HepG2 (cell line): ENCODE measurements around the gene CASP4. TPM values are rescaled to one million over a fixed set of nuclear protein-coding genes. Genes with fewer than 3 reads are reported as not detected.

Experiments used
- GTF3A ChIP-seq: sonication (generic); formaldehyde crosslinking; conservative IDR thresholded peaks from 2 replicates; pipeline ENCODE4 v1.4.0; 2020; ENCODE audit warnings: mild to moderate bottlenecking, missing genetic modification reagents
- HIVEP1 ChIP-seq: sonication (generic); formaldehyde crosslinking; IDR thresholded peaks from 2 replicates; pipeline ENCODE4 v1.4.0; 2020; ENCODE audit warnings: mild to moderate bottlenecking, missing genetic modification reagents
- HOXD1 ChIP-seq: sonication (generic); formaldehyde crosslinking; IDR thresholded peaks from 2 replicates; pipeline ENCODE4 v1.5.0; 2020; ENCODE audit warnings: missing genetic modification reagents
- KLF6 ChIP-seq: IDR thresholded peaks from 2 replicates; pipeline ENCODE4 v1.8.0; 2016; ENCODE audit warnings: missing biosample characterization, missing genetic modification reagents
- MAFK ChIP-seq, 2 experiments: IDR thresholded peaks in 1 of 2; conservative IDR thresholded peaks in 1 of 2; 2 replicates each; pipeline ENCODE4 v1.6.1; 2011; ENCODE audit warnings: improper control_type of control experiment in 2 of 2, low read length in 2 of 2
- NFATC3 ChIP-seq: sonication (generic); formaldehyde crosslinking; IDR thresholded peaks from 2 replicates; pipeline ENCODE4 v1.5.1; 2020; ENCODE audit warnings: mild to moderate bottlenecking, missing genetic modification reagents
- NFIB ChIP-seq: sonication (generic); formaldehyde crosslinking; IDR thresholded peaks from 2 replicates; pipeline ENCODE4 v1.9.0; 2021; ENCODE audit warnings: missing genetic modification reagents, mild to moderate bottlenecking, borderline replicate concordance
- NRL ChIP-seq: sonication (generic); formaldehyde crosslinking; IDR thresholded peaks from 2 replicates; pipeline ENCODE4 v1.5.0; 2020; ENCODE audit warnings: missing genetic modification reagents, mild to moderate bottlenecking, moderate library complexity, borderline replicate concordance
- SNAI1 ChIP-seq: sonication (generic); formaldehyde crosslinking; IDR thresholded peaks from 2 replicates; pipeline ENCODE4 v1.5.0; 2020; ENCODE audit warnings: mild to moderate bottlenecking, missing genetic modification reagents, borderline replicate concordance
- SP4 ChIP-seq: sonication (generic); formaldehyde crosslinking; IDR thresholded peaks from 2 replicates; pipeline ENCODE4 v1.8.1; 2023; ENCODE audit warnings: mild to moderate bottlenecking, missing genetic modification reagents
- TCF7 ChIP-seq: sonication (generic); IDR thresholded peaks from 2 replicates; pipeline ENCODE4 v1.6.1; 2016; ENCODE audit warnings: antibody characterized with exemption, low read depth
- YEATS4 ChIP-seq: sonication (generic); formaldehyde crosslinking; IDR thresholded peaks from 2 replicates; pipeline ENCODE4 v1.4.0; 2020; ENCODE audit warnings: missing genetic modification reagents, borderline replicate concordance
- ZKSCAN8 ChIP-seq: IDR thresholded peaks from 2 replicates; pipeline ENCODE4 v1.6.1; 2016; ENCODE audit warnings: borderline replicate concordance, missing genetic modification reagents, missing compliant biosample characterization
- ZNF441 ChIP-seq: sonication (generic); formaldehyde crosslinking; IDR thresholded peaks from 2 replicates; pipeline ENCODE4 v1.7.0; 2021; ENCODE audit warnings: missing genetic modification reagents, borderline replicate concordance
- ZNF549 ChIP-seq: sonication (generic); formaldehyde crosslinking; IDR thresholded peaks from 2 replicates; pipeline ENCODE4 v1.5.0; 2020; ENCODE audit warnings: missing genetic modification reagents
- ZNF777 ChIP-seq: sonication (generic); formaldehyde crosslinking; IDR thresholded peaks from 2 replicates; pipeline ENCODE4 v1.4.0; 2020; ENCODE audit warnings: missing genetic modification reagents
- polyA plus RNA-seq, 8 experiments: library from polyadenylated mRNA; depleted of rRNA in 3 of 8; stranded (reverse) in 7 of 8; unstranded in 1 of 8; fragments of >200 nt; fragmentation: Illumina TruSeq in 4 of 8; extraction: Trizol in 4 of 8; gene quantifications; 2 replicates each; pipeline versions ENCODE4 v1.2.1 to v1.2.3, GENCODE V29; 2011 to 2016; ENCODE audit warnings: low read depth in 4 of 8, missing spikeins in 1 of 8, mixed read lengths in 1 of 8; ENCODE audit not compliant: insufficient read depth in 1 of 8
- total RNA-seq, 5 experiments: library from RNA; depleted of rRNA; stranded (reverse); fragments of >200 nt; fragmentation: Illumina TruSeq; extraction: Trizol; gene quantifications; 2 replicates each; pipeline ENCODE4 v1.2.3, GENCODE V29; 2016; ENCODE audit warnings: low read depth in 1 of 5
- TF ChIP-seq, protein P1 (sequence below): sonication (generic); formaldehyde crosslinking; IDR thresholded peaks from 2 replicates; pipeline ENCODE4 v1.9.0; 2021; ENCODE audit warnings: mild to moderate bottlenecking, missing genetic modification reagents
- TF ChIP-seq, protein P2 (sequence below): sonication (generic); formaldehyde crosslinking; IDR thresholded peaks from 2 replicates; pipeline ENCODE4 v1.8.1; 2023; ENCODE audit warnings: mild to moderate bottlenecking, inconsistent platforms, moderate library complexity, missing genetic modification reagents, borderline replicate concordance
- TF ChIP-seq, protein P3 (sequence below), 2 experiments: sonication (generic) in 1 of 2; formaldehyde crosslinking in 1 of 2; IDR thresholded peaks; 2 replicates each; pipeline versions ENCODE4 v1.5.1 to v1.6.1; 2011 to 2020; ENCODE audit warnings: borderline replicate concordance in 1 of 2, low read depth in 1 of 2, low read length in 1 of 2, mild to moderate bottlenecking in 1 of 2, missing genetic modification reagents in 1 of 2, moderate library complexity in 1 of 2
- TF ChIP-seq, protein P4 (sequence below): sonication (generic); formaldehyde crosslinking; IDR thresholded peaks from 2 replicates; pipeline ENCODE4 v1.4.0; 2020; ENCODE audit warnings: mild to moderate bottlenecking, missing genetic modification reagents

Gene CASP4
- total and polyA plus RNA-seq, 2 of the 13 experiments (the other 11 are each of a cell fraction or from before 2014, with no cell fraction given), result 56.4 to 69.8 TPM

DNA sequence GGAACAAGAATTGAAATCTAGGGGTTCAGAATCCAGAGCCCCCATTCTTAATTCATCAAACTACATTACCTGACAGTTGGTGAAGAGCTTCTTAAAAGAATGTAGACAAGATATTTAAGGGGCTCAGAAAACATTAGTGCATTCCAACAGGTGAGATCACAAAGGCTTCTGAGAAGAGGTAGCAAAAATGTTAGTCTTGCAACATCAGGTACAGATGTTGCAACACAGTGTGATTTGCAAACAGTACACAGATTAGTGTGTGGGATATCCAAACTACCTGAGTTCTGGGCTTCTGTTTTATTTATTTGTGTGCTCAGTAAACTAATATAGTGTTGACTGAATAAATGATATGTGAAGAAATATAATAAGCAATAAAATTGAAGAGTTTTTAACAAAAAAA, 11.8 kb downstream of the CASP4 start (continued):
- TF ChIP-seq, protein P1, sequence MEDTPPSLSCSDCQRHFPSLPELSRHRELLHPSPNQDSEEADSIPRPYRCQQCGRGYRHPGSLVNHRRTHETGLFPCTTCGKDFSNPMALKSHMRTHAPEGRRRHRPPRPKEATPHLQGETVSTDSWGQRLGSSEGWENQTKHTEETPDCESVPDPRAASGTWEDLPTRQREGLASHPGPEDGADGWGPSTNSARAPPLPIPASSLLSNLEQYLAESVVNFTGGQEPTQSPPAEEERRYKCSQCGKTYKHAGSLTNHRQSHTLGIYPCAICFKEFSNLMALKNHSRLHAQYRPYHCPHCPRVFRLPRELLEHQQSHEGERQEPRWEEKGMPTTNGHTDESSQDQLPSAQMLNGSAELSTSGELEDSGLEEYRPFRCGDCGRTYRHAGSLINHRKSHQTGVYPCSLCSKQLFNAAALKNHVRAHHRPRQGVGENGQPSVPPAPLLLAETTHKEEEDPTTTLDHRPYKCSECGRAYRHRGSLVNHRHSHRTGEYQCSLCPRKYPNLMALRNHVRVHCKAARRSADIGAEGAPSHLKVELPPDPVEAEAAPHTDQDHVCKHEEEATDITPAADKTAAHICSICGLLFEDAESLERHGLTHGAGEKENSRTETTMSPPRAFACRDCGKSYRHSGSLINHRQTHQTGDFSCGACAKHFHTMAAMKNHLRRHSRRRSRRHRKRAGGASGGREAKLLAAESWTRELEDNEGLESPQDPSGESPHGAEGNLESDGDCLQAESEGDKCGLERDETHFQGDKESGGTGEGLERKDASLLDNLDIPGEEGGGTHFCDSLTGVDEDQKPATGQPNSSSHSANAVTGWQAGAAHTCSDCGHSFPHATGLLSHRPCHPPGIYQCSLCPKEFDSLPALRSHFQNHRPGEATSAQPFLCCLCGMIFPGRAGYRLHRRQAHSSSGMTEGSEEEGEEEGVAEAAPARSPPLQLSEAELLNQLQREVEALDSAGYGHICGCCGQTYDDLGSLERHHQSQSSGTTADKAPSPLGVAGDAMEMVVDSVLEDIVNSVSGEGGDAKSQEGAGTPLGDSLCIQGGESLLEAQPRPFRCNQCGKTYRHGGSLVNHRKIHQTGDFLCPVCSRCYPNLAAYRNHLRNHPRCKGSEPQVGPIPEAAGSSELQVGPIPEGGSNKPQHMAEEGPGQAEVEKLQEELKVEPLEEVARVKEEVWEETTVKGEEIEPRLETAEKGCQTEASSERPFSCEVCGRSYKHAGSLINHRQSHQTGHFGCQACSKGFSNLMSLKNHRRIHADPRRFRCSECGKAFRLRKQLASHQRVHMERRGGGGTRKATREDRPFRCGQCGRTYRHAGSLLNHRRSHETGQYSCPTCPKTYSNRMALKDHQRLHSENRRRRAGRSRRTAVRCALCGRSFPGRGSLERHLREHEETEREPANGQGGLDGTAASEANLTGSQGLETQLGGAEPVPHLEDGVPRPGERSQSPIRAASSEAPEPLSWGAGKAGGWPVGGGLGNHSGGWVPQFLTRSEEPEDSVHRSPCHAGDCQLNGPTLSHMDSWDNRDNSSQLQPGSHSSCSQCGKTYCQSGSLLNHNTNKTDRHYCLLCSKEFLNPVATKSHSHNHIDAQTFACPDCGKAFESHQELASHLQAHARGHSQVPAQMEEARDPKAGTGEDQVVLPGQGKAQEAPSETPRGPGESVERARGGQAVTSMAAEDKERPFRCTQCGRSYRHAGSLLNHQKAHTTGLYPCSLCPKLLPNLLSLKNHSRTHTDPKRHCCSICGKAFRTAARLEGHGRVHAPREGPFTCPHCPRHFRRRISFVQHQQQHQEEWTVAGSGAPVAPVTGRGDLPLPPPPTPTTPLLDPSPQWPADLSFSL, result no peak
- 0 out of 2 replicates have a peak, but pooled peaks have one; percentile 44 for TF ChIP-seq KLF6 (CRISPR knock-in tag)
- TF ChIP-seq, protein P2, sequence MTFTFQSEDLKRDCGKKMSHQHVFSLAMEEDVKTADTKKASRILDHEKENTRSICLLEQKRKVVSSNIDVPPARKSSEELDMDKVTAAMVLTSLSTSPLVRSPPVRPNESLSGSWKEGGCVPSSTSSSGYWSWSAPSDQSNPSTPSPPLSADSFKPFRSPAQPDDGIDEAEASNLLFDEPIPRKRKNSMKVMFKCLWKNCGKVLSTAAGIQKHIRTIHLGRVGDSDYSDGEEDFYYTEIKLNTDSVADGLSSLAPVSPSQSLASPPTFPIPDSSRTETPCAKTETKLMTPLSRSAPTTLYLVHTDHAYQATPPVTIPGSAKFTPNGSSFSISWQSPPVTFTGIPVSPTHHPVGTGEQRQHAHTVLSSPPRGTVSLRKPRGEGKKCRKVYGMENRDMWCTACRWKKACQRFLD (CRISPR knock-in tag), result no peak
- no peak for TF ChIP-seq ZNF441 (CRISPR knock-in tag)
- no peak for TF ChIP-seq GTF3A (CRISPR knock-in tag)
- TF ChIP-seq ZNF549, result no peak
- no peak for TF ChIP-seq SP4
- peak; percentile 48; the same call in 1 of the 2 replicates for TF ChIP-seq TCF7
- TF ChIP-seq SNAI1 (CRISPR knock-in tag), result no peak
- TF ChIP-seq, protein P3, sequence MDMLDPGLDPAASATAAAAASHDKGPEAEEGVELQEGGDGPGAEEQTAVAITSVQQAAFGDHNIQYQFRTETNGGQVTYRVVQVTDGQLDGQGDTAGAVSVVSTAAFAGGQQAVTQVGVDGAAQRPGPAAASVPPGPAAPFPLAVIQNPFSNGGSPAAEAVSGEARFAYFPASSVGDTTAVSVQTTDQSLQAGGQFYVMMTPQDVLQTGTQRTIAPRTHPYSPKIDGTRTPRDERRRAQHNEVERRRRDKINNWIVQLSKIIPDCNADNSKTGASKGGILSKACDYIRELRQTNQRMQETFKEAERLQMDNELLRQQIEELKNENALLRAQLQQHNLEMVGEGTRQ (IDR thresholded peaks at IDR 0.05; ENCODE audit: low read depth, low read length), result no peak
- TF ChIP-seq, protein P3 (CRISPR knock-in tag; IDR thresholded peaks at IDR 0.05; ENCODE audit: borderline replicate concordance), result no peak
- TF ChIP-seq MAFK (conservative IDR thresholded peaks at IDR 0.05 in 1 of 2, IDR thresholded peaks at IDR 0.05 in 1 of 2; ENCODE audit: low read length in 2 of 2), result no peak
- TF ChIP-seq NRL, result no peak
- TF ChIP-seq NFIB (CRISPR knock-in tag), result no peak
- TF ChIP-seq HIVEP1 (CRISPR knock-in tag), result no peak
- TF ChIP-seq ZNF777 (CRISPR knock-in tag), result no peak
- TF ChIP-seq HOXD1 (CRISPR knock-in tag), result no peak
- TF ChIP-seq YEATS4, result no peak
- TF ChIP-seq ZKSCAN8 (CRISPR knock-in tag), result 0 out of 2 replicates have a peak, but pooled peaks have one; percentile 20
- TF ChIP-seq NFATC3 (CRISPR knock-in tag), result no peak
- TF ChIP-seq, protein P4, sequence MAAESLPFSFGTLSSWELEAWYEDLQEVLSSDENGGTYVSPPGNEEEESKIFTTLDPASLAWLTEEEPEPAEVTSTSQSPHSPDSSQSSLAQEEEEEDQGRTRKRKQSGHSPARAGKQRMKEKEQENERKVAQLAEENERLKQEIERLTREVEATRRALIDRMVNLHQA, result no peak
